ENCODE data around the gene ANKS6.

The ANKS6 gene

DNA sequence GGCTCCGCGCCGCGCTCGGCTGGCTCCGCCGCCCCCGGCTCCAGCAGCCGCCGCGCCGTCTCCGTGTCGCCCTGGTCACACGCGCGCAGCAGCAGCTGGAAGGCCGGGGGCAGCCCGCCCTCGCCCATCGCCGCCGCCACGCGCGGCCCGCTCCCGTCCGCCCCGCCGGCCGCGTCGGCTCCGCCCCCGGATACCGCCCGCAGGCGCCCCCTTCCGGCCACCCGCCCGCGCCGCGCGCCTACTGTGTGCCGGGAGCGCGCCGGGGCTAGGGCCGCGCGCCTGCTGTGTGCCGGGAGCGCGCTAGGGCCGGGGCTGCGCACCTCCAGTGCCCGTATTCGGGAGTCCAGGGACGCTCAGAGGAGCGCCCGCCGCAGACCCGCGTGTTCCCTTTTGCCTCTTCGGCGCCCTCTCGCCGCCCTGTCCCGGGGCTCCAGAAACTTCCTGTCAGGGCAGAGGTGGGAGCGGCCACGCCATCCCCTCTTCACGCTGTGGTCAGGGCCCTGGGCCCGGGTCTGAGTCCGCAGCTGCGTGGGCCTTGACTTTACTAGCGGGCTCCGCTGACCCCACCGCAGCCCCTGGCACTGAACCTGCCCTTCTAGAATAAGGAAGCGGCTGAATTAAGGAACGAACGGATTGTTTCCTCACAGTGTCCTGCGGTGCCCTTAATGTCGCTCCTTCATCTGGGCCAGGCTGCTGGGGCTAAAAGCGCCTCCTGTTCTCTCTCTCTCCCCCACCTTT, at the start of gene ANKS6:
ANKS6 (minus strand) TSS at position 192 of the 738 bp plus-strand sequence; CDS start at position 128, 64 bp downstream.
- DNase-seq (ENCODE audit: low read depth, low spot score), result no peak
- H3K27ac ChIP-seq, result no peak within 1 kb of the TSS

DNA sequence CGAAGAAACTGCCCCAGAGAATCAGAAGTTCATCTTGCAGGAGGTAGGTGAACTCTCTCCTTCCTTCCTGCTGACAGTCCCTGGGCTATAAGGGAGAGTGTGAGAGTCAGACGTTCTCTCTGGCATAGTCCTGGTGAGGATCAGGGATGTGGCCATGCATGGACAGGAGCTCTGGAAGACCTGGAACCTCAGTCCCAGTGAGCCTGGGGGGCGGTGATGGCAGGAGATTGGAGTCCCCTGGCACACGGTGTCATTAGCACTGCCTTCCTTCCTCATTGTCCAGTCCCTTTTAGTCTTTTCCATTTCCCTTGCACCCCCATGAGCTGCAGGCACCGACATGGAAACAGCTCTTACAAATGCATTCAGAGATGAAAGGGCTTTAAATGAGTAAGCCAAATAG, 49.7 kb upstream of the ANKS6 start:
- DNase-seq (ENCODE audit: low read depth, low spot score), result no peak

GRCh38 chr9:98842510-98842909, 46.2 kb upstream of the ANKS6 start:
- H3K27ac ChIP-seq, result no peak overlapping the region
- no peak for DNase-seq (ENCODE audit: low read depth, low spot score)

More for the DNA sequence above, 49.7 kb upstream of the ANKS6 start:
- H3K27ac ChIP-seq, result no peak overlapping the region

- no peak for DNase-seq (ENCODE audit: low read depth, low spot score)
- H3K27ac ChIP-seq, result no peak overlapping the region
Measured at GRCh38 chr9:98839724-98840123, 43.4 kb upstream of the ANKS6 start.

DNA sequence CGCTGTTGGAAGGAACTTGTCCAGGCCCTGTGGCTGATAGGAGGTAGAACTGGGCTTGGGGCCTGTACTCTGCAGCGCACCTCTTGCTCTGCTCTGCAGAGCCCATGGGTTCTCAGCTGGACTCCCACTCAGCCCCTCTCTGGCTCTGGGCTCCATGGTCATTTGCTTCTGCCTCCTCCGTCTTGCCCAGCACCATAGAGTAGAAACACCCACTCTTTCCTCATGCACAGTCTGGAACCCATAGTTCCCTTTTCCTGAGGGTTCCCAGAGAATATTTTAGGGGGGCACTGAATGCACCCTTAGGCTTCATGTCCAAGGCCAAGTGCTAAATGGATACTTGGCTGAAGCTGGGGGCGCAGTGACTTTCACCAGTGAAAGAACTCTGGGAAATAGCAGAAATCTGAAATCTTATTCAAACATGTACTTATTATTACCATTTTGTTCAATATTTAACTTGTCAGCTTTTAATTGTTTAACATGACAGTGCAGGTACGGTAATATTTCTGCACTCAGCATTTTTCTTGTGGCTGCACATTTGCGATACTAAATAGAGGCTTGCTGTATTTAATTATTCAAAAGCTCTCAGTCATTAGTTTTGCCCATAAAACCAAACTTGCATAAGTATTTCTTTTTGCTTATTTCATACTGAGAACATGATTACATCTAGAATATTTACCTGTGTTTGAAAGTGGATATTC, 42.7 kb upstream of the ANKS6 start:
- no peak for DNase-seq (ENCODE audit: low read depth, low spot score)

DNA sequence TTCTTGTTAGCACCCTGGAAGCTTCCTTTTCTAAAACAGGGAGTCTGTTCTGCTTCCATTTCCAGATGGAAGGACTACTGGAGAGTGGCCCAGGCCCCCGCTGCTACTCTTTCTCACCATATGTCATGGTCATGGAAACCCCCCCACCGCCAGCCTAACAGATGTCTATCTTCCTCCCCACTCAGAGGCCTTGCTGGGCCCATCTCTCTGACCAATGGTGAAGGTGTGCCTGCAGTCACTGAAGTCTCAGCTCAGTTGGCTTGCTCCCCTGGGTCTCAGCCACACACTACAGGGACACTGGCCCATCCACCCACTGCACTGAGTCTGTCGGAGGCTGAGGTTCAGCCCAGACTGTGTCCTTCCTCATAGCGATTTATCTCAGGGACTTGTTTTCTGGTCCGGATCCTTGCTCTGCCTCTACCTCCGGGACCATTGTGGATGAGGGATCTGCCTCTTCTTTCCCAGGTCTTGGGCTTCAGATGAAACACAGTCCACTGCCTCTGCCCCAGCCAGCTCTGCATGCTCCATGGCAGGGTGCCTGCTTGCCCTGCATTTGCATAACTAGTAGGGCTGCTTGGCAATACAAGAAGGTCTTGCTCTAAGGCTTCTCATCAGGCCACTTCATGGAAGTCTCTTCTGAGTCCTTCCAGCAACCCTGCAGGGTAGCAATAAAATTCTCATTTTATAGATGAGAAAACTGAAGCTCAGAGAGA, 42.0 kb upstream of the ANKS6 start:
- H3K27ac ChIP-seq, result no peak overlapping the region
- DNase-seq (ENCODE audit: low read depth, low spot score), result no peak

More for the DNA sequence above, 42.7 kb upstream of the ANKS6 start:
- no peak overlapping the region for H3K27ac ChIP-seq

DNA sequence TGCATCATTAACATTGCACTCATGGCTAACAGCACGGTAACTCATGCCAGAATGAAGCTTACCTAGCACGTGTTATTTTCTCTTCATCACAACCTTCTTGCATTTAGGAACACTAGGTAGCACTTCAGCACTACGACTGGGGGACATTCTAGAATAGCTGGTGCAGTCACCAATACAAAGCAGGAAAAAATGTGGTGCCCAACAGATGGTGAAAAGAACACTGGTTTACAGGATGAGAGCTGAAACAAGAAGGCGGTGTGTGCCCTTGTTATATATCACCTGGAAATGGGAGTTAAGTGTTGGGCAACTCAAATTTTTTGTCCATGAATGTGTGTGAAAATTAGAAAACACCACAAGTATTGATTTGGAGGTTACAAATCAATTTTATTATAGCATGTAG, 41.2 kb upstream of the ANKS6 start:
- no peak for DNase-seq (ENCODE audit: low read depth, low spot score)

GRCh38 chr9:98836206-98836605, 39.9 kb upstream of the ANKS6 start:
- DNase-seq (ENCODE audit: low read depth, low spot score), result no peak
- no peak overlapping the region for H3K27ac ChIP-seq

More for the DNA sequence above, 41.2 kb upstream of the ANKS6 start:
- no peak overlapping the region for H3K27ac ChIP-seq

GRCh38 chr9:98834386-98834785, 38.0 kb upstream of the ANKS6 start:
- DNase-seq (ENCODE audit: low read depth, low spot score), result no peak
- H3K27ac ChIP-seq, result no peak overlapping the region

GRCh38 chr9:98833090-98833956, 37.0 kb upstream of the ANKS6 start:
- no peak overlapping the region for H3K27ac ChIP-seq
- DNase-seq (ENCODE audit: low read depth, low spot score), result no peak

DNA sequence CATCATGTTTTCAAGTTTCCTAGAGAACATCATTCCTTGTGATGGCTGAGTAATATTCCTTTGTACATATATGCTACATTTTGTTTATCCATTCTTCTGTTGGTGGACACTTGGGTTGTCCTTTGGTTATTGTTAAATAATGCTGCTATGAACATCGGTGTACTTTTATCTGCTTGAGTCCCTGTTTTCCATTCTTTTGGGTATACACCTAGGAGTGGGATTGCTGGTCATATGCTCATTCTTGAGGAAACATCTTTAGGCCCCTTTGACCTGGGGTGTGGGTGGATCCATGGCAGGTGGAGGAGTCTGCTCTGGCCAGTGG, 36.4 kb upstream of the ANKS6 start:
- H3K27ac ChIP-seq, result no peak overlapping the region
- DNase-seq (ENCODE audit: low read depth, low spot score), result no peak

DNA sequence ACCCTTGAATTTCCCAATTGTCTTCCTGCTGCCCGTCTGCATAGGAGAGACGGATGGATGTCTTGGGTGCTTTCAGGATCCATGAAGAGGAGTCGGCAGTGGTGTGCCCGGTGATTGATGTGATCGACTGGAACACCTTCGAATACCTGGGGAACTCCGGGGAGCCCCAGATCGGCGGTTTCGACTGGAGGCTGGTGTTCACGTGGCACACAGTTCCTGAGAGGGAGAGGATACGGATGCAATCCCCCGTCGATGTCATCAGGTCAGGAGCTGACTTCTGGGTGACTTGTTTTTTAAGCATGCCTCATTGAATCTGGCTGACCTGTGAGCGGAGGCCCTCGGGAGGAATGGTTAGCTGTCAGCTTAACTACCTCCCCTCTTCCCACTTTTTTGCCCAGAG, 35.3 kb upstream of the ANKS6 start:
- DNase-seq (ENCODE audit: low read depth, low spot score), result no peak
- H3K27ac ChIP-seq, result no peak overlapping the region

DNA sequence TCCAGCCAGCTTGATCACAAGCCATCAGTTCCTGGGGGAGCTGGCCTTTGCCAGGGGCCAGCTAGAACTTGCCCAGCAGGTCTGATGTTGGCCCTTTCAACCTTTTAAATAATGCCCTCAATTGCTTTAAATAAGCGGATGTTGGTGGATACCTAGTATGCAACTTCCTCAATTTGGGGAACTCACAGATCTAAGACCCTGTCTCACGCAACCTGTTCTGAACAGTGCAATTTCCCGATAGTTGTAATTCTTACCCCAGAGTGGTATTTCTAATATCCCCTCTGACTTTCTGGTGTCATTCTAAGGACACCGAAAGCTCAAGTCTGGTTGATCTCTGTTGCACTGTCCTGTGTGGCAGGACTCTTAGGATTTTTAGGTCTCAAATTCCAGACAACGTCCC, 34.2 kb upstream of the ANKS6 start:
- DNase-seq (ENCODE audit: low read depth, low spot score), result no peak
- no peak overlapping the region for H3K27ac ChIP-seq

DNA sequence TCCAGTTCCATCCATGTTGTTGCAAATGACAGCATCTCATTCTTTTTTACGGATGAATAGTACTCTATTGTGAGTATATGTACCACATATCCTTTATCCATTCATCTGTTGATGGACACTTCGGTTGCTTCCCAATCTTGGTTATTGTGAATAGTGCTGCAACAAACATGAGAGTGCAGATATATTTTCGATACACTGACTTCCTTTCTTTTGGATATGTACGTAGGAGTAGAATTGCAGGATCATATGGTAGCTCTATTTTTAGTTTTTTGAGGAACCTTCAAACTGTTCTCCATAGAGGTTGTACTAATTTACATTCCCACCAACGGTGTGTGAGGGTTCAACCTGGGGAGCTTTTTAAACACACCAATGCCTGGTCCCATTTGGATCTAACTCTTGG, 33.4 kb upstream of the ANKS6 start:
- no peak overlapping the region for H3K27ac ChIP-seq

DNA sequence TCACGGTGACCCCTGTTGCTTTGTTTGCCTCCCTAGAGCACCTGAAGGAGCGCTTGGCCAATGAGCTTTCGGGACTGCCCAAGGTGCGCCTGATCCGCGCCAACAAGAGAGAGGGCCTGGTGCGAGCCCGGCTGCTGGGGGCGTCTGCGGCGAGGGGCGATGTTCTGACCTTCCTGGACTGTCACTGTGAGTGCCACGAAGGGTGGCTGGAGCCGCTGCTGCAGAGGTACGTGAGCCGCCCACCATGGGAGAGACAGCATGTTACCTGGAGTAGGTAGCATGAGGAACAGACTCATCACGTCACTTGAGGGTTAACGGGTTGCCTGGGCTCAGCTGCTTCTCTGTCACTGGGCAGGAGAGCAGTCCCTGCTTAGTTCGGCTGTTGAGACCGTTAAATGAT, 30.4 kb upstream of the ANKS6 start:
- no peak overlapping the region for H3K27ac ChIP-seq
- DNase-seq (ENCODE audit: low read depth, low spot score), result no peak

More for the DNA sequence above, 33.4 kb upstream of the ANKS6 start:
- DNase-seq (ENCODE audit: low read depth, low spot score), result no peak

GRCh38 chr9:98825414-98825813, 29.1 kb upstream of the ANKS6 start:
- H3K27ac ChIP-seq, result no peak overlapping the region
- DNase-seq (ENCODE audit: low read depth, low spot score), result no peak

- H3K27ac ChIP-seq, result no peak overlapping the region
- no peak for DNase-seq (ENCODE audit: low read depth, low spot score)
Measured at GRCh38 chr9:98823666-98824334, 27.4 kb upstream of the ANKS6 start.

- no peak for DNase-seq (ENCODE audit: low read depth, low spot score)
- no peak overlapping the region for H3K27ac ChIP-seq
Measured at GRCh38 chr9:98822661-98823060, 26.3 kb upstream of the ANKS6 start.

DNA sequence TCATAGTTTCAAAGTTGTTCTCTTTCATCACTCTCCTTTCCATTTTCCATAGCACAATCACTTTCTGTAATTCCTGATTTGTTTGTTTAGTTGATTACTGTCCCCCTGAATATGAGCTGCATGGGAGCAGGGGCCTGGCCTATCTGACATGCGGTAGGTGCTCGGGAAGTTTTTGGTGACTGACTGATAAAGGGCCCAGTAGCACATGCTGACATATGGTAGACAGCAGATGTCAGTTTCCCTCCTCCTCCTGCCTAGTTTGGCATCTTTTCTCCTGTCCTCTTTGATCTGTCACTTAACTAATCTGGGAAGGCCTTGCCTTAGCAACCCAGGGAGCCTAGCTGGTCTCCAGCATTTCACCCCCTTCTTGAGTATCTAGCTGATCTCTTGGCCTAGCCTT, 25.5 kb upstream of the ANKS6 start:
- DNase-seq (ENCODE audit: low read depth, low spot score), result no peak
- H3K27ac ChIP-seq, result no peak overlapping the region

- no peak for DNase-seq (ENCODE audit: low read depth, low spot score)
Measured at GRCh38 chr9:98819231-98819630, 22.9 kb upstream of the ANKS6 start.

More at GRCh38 chr9:98819231-98819630, 22.9 kb upstream of the ANKS6 start:
- no peak overlapping the region for H3K27ac ChIP-seq
